ENCODE results near the gene GIMAP5.
"Not testable (repeated sequence)": the region's sequence is repeated elsewhere in the genome, so short reads cannot be mapped to it uniquely, and the experiment has no call there.

The GIMAP5 gene

GRCh38 chr7:150774131-150774530, 36.9 kb downstream of the GIMAP5 start:
- DNase-seq (ENCODE audit: low read depth in 2 of 2): not testable (repeated sequence)

GRCh38 chr7:150778014-150778737, 41.0 kb downstream of the GIMAP5 start:
- no peak for DNase-seq (ENCODE audit: low read depth in 2 of 2)

GRCh38 chr7:150778738-150779301, 41.6 kb downstream of the GIMAP5 start:
- peak; percentile 50 to 52 for DNase-seq (ENCODE audit: low read depth in 2 of 2)

- DNase-seq (ENCODE audit: low read depth in 2 of 2): no peak
Measured at GRCh38 chr7:150780292-150780691, 43.1 kb downstream of the GIMAP5 start.

GRCh38 chr7:150781103-150781502, 43.9 kb downstream of the GIMAP5 start:
- no peak for DNase-seq (ENCODE audit: low read depth in 2 of 2)

- no peak for DNase-seq (ENCODE audit: low read depth in 2 of 2)
Measured at GRCh38 chr7:150781961-150782360, 44.7 kb downstream of the GIMAP5 start.

- DNase-seq (ENCODE audit: low read depth in 2 of 2): no peak
Measured at GRCh38 chr7:150784120-150784736, 47.0 kb downstream of the GIMAP5 start.

- no peak for DNase-seq (ENCODE audit: low read depth in 2 of 2)
Measured at GRCh38 chr7:150784954-150785353, 47.7 kb downstream of the GIMAP5 start.

- no peak for DNase-seq (ENCODE audit: low read depth in 2 of 2)
Measured at GRCh38 chr7:150787321-150788281, 50.4 kb downstream of the GIMAP5 start.

- no peak for DNase-seq (ENCODE audit: low read depth in 2 of 2)
Measured at GRCh38 chr7:150788474-150789269, 51.5 kb downstream of the GIMAP5 start.

GRCh38 chr7:150790416-150791075, 53.3 kb downstream of the GIMAP5 start:
- DNase-seq (ENCODE audit: low read depth in 2 of 2): no peak

- DNase-seq (ENCODE audit: low read depth in 2 of 2): no peak
Measured at GRCh38 chr7:150791304-150791703, 54.1 kb downstream of the GIMAP5 start.

GRCh38 chr7:150791746-150792452, 54.7 kb downstream of the GIMAP5 start:
- DNase-seq (ENCODE audit: low read depth in 2 of 2): no peak
